K562 (cell line): Measurements from ENCODE around the gene UBE2L6.

Experiments used
- FOS ChIP-seq: IDR thresholded peaks from 3 replicates; pipeline ENCODE4 v1.6.1; 2011; ENCODE audit not compliant: insufficient read length; ENCODE audit errors: extremely low read depth
- SMC3 ChIP-seq: conservative IDR thresholded peaks from 2 replicates; pipeline ENCODE4 v1.6.1; 2011; ENCODE audit warnings: low read depth, low read length, improper control_type of control experiment; ENCODE audit not compliant: insufficient read depth
- ZNF280B ChIP-seq: fragments of 250-450 bp; sonication (Bioruptor Pico); IDR thresholded peaks from 2 replicates; pipeline ENCODE4 v1.5.1; 2021; ENCODE audit warnings: mild to moderate bottlenecking
- ZNF407 ChIP-seq: fragments of 450-650 bp; IDR thresholded peaks from 2 replicates; pipeline ENCODE4 v1.6.1; 2016; ENCODE audit warnings: low read depth

- TF ChIP-seq SMC3 (no peak), FOS (no peak), ZNF280B (CRISPR knock-in tag) (no peak), ZNF407 (no peak)
Measured at GRCh38 chr11:57544566-57544965, 22.9 kb downstream of the UBE2L6 start.
